Skeletal muscle satellite cell (primary cell): ENCODE measurements around the gene AK3.
"Not testable (repeated sequence)": the region's sequence is repeated elsewhere in the genome, so short reads cannot be mapped to it uniquely, and the experiment has no call there.

Experiments
- H3K27me3 ChIP-seq: 2 replicates; pipeline ENCODE4 v1.7.0; 2013; ENCODE audit warnings: low read length; ENCODE audit not compliant: control insufficient read depth, insufficient read depth
- H3K36me3 ChIP-seq: 2 replicates; pipeline ENCODE4 v1.7.0; 2013; ENCODE audit warnings: mild to moderate bottlenecking, control low read depth, low read length; ENCODE audit not compliant: insufficient read depth
- H3K4me1 ChIP-seq: 2 replicates; pipeline ENCODE4 v1.7.0; 2013; ENCODE audit warnings: low read length; ENCODE audit not compliant: control insufficient read depth, insufficient read depth
- H3K4me2 ChIP-seq: 2 replicates; pipeline ENCODE4 v1.7.0; 2013; ENCODE audit warnings: mild to moderate bottlenecking, low read length
- H3K4me3 ChIP-seq: 2 replicates; pipeline ENCODE4 v1.7.0; 2013; ENCODE audit warnings: low read length
- H3K9ac ChIP-seq: 2 replicates; pipeline ENCODE4 v1.7.0; 2013; ENCODE audit warnings: mild to moderate bottlenecking, low read depth, low read length, moderate library complexity
- H3K9me3 ChIP-seq: replicated peaks from 2 replicates; pipeline ENCODE4 v1.7.0; 2013; ENCODE audit warnings: mild to moderate bottlenecking, control low read depth, low read length

The AK3 gene

GRCh38 chr9:4768681-4769080 is 27.7 kb upstream of the AK3 start:
- no peak overlapping the region for H3K4me2 ChIP-seq
- no peaks in the 10 kb centered on the region for H3K36me3 ChIP-seq
- H3K4me3 ChIP-seq, result no peak overlapping the region
- H3K27me3 ChIP-seq, result no peaks in the 10 kb centered on the region
- H3K9ac ChIP-seq, result no peak overlapping the region
- no peaks in the 10 kb centered on the region for H3K9me3 ChIP-seq
- H3K4me1 ChIP-seq, result peaks cover 7% of the 10 kb centered on the region

- Histone ChIP-seq H3K4me1 (peaks cover 11% of the 10 kb centered on the region), H3K27me3 (peaks cover 8% of the 10 kb centered on the region), H3K9me3 (no peaks in the 10 kb centered on the region), H3K36me3 (no peaks in the 10 kb centered on the region), H3K9ac (no peak overlapping the region), H3K4me3 (no peak overlapping the region), H3K4me2 (no peak overlapping the region)
Measured at GRCh38 chr9:4764033-4764432, 23.0 kb upstream of the AK3 start.

GRCh38 chr9:4762886-4763541 is 22.0 kb upstream of the AK3 start:
- H3K4me2 ChIP-seq, result peak overlapping the region; percentile 63
- no peaks in the 10 kb centered on the region for H3K9me3 ChIP-seq
- peak overlapping the region; percentile 35 for H3K9ac ChIP-seq
- no peaks in the 10 kb centered on the region for H3K36me3 ChIP-seq
- peak overlapping the region; percentile 10 for H3K4me3 ChIP-seq
- H3K27me3 ChIP-seq, result peaks cover 10% of the 10 kb centered on the region
- peaks cover 9% of the 10 kb centered on the region for H3K4me1 ChIP-seq

- H3K9me3 ChIP-seq, result no peaks in the 10 kb centered on the region
- H3K36me3 ChIP-seq, result no peaks in the 10 kb centered on the region
- peaks cover 9% of the 10 kb centered on the region for H3K4me1 ChIP-seq
- H3K9ac ChIP-seq, result peak overlapping the region; percentile 35
- peaks cover 13% of the 10 kb centered on the region for H3K27me3 ChIP-seq
- peak overlapping the region; percentile 63 for H3K4me2 ChIP-seq
- peak overlapping the region; percentile 10 for H3K4me3 ChIP-seq
Measured at GRCh38 chr9:4762108-4762885, 21.3 kb upstream of the AK3 start.

GRCh38 chr9:4760122-4760521 is 19.1 kb upstream of the AK3 start:
- no peaks in the 10 kb centered on the region for H3K9me3 ChIP-seq
- no peak overlapping the region for H3K4me2 ChIP-seq
- H3K9ac ChIP-seq, result no peak overlapping the region
- no peak overlapping the region for H3K4me3 ChIP-seq
- H3K27me3 ChIP-seq, result peaks cover 13% of the 10 kb centered on the region
- peaks cover 9% of the 10 kb centered on the region for H3K4me1 ChIP-seq
- no peaks in the 10 kb centered on the region for H3K36me3 ChIP-seq

- Histone ChIP-seq H3K4me2 (no peak overlapping the region), H3K27me3 (peaks cover 19% of the 10 kb centered on the region), H3K9ac (no peak overlapping the region), H3K9me3 (no peaks in the 10 kb centered on the region), H3K4me3 (no peak overlapping the region), H3K4me1 (no peaks in the 10 kb centered on the region), H3K36me3 (no peaks in the 10 kb centered on the region)
Measured at GRCh38 chr9:4756420-4756819, 15.4 kb upstream of the AK3 start.

GRCh38 chr9:4755026-4755609 is 14.1 kb upstream of the AK3 start:
- Histone ChIP-seq H3K4me3 (no peak overlapping the region), H3K4me2 (no peak overlapping the region)

GRCh38 chr9:4754530-4754929 is 13.5 kb upstream of the AK3 start:
- H3K9me3 ChIP-seq, H3K4me1 ChIP-seq, H3K4me2 ChIP-seq, H3K9ac ChIP-seq, H3K4me3 ChIP-seq, H3K36me3 ChIP-seq: not testable (repeated sequence)
- H3K27me3 ChIP-seq, result peaks cover 13% of the 10 kb centered on the region

More at GRCh38 chr9:4755026-4755609, 14.1 kb upstream of the AK3 start:
- Histone ChIP-seq H3K4me1 (no peaks in the 10 kb centered on the region), H3K27me3 (peaks cover 15% of the 10 kb centered on the region), H3K36me3 (no peaks in the 10 kb centered on the region), H3K9me3 (no peaks in the 10 kb centered on the region), H3K9ac (no peak overlapping the region)

- Histone ChIP-seq H3K4me2 (no peak overlapping the region), H3K36me3 (no peaks in the 10 kb centered on the region), H3K9me3 (no peaks in the 10 kb centered on the region), H3K4me1 (no peaks in the 10 kb centered on the region), H3K4me3 (no peak overlapping the region), H3K27me3 (peaks cover 8% of the 10 kb centered on the region), H3K9ac (no peak overlapping the region)
Measured at GRCh38 chr9:4750023-4750673, 9.1 kb upstream of the AK3 start.

- Histone ChIP-seq H3K36me3 (no peaks in the 10 kb centered on the region), H3K9me3 (no peaks in the 10 kb centered on the region), H3K4me3 (no peak overlapping the region), H3K27me3 (peaks cover 8% of the 10 kb centered on the region), H3K4me1 (no peaks in the 10 kb centered on the region), H3K9ac (no peak overlapping the region), H3K4me2 (no peak overlapping the region)
Measured at GRCh38 chr9:4748612-4749011, 7.6 kb upstream of the AK3 start.

- no peak overlapping the region for H3K4me2 ChIP-seq
- no peak overlapping the region for H3K4me3 ChIP-seq
- H3K36me3 ChIP-seq, result no peaks in the 10 kb centered on the region
- H3K9ac ChIP-seq, result no peak overlapping the region
- no peaks in the 10 kb centered on the region for H3K9me3 ChIP-seq
- peaks cover 11% of the 10 kb centered on the region for H3K4me1 ChIP-seq
- no peaks in the 10 kb centered on the region for H3K27me3 ChIP-seq
Measured at GRCh38 chr9:4746278-4747030, 5.5 kb upstream of the AK3 start.
